CD1c-positive myeloid dendritic cell (primary cell): Measurements from ENCODE around the gene SLC25A19.
"Not testable (repeated sequence)": the region's sequence is repeated elsewhere in the genome, so short reads cannot be mapped to it uniquely, and the experiment has no call there.

Experiments
- DNase-seq: peaks from one replicate; pipeline ENCODE4 v3.0.0-alpha.2; 2016; ENCODE audit errors: extremely low spot score

Gene SLC25A19

GRCh38 chr17:75301502-75302206 is 12.4 kb upstream of the SLC25A19 start:
- peak; percentile 63 for DNase-seq

- peak; percentile 86 for DNase-seq
These were observed 11.8 kb upstream of the SLC25A19 start for GRCh38 chr17:75301049-75301448.

GRCh38 chr17:75300280-75300679 is 11.0 kb upstream of the SLC25A19 start:
- no peak for DNase-seq

GRCh38 chr17:75295201-75296158 is 6.2 kb upstream of the SLC25A19 start:
- peak; percentile 93 for DNase-seq

GRCh38 chr17:75292810-75293448 is 3.7 kb upstream of the SLC25A19 start:
- DNase-seq, result peak; percentile 71

- DNase-seq, result peak; percentile 93
These were observed 652 bp upstream of the SLC25A19 start for GRCh38 chr17:75289832-75290337.

GRCh38 chr17:75288770-75289114 is 491 bp downstream of the SLC25A19 start:
- peak; percentile 68 for DNase-seq

GRCh38 chr17:75288359-75288758 is 874 bp downstream of the SLC25A19 start:
- DNase-seq, result no peak

- no peak for DNase-seq
These were observed 2.0 kb downstream of the SLC25A19 start for GRCh38 chr17:75287221-75287620.

GRCh38 chr17:75285123-75285522 is 4.1 kb downstream of the SLC25A19 start:
- DNase-seq, result no peak

- DNase-seq, result not testable (repeated sequence)
These were observed 9.0 kb downstream of the SLC25A19 start for GRCh38 chr17:75280189-75280588.

GRCh38 chr17:75277664-75278071 is 11.6 kb downstream of the SLC25A19 start:
- no peak for DNase-seq

- no peak for DNase-seq
These were observed 15.1 kb downstream of the SLC25A19 start for GRCh38 chr17:75273977-75274708.

GRCh38 chr17:75272848-75273184 is 16.4 kb downstream of the SLC25A19 start:
- DNase-seq, result no peak

GRCh38 chr17:75271955-75272847 is 17.0 kb downstream of the SLC25A19 start:
- peak; percentile 26 for DNase-seq

GRCh38 chr17:75271233-75271954 is 17.8 kb downstream of the SLC25A19 start:
- DNase-seq, result peak; percentile 97

- no peak for DNase-seq
These were observed 18.3 kb downstream of the SLC25A19 start, which contains the start of gene MIF4GD for GRCh38 chr17:75270966-75271232. TSS of gene MIF4GD (minus strand) at chr17:75271231. CDS start at chr17:75270195, 1,036 bp downstream.

- peak; percentile 85 for DNase-seq
These were observed 18.8 kb downstream of the SLC25A19 start for GRCh38 chr17:75270218-75270965.

- DNase-seq, result peak; percentile 19
These were observed 19.4 kb downstream of the SLC25A19 start for GRCh38 chr17:75269844-75270217.
